Smooth muscle cell (in vitro differentiated cells): ENCODE measurements around the gene RAVER1. TPM values are rescaled to one million over a fixed set of nuclear protein-coding genes. Genes with fewer than 3 reads are reported as not detected.

ENCODE experiments used
- DNase-seq: peaks from one replicate; lab custom pipeline; 2025; ENCODE audit not compliant: unreplicated experiment; lab: John Stamatoyannopoulos, UW
- H2AFZ ChIP-seq: fragments of 200-600 bp; sonication (generic); 2 replicates; pipeline ENCODE4 v1.6.0; 2016; ENCODE audit warnings: antibody characterized with exemption, low read depth, mild to moderate bottlenecking
- H3F3A ChIP-seq: fragments of 200-600 bp; sonication (generic); 2 replicates; pipeline ENCODE4 v1.6.0; 2017; ENCODE audit warnings: antibody characterized with exemption, low read depth
- H3K27ac ChIP-seq: fragments of 200-600 bp; sonication (generic); 2 replicates; pipeline ENCODE4 v1.5.1; 2016; ENCODE audit warnings: low read depth, mild to moderate bottlenecking
- H3K27me3 ChIP-seq: fragments of 200-600 bp; sonication (generic); 2 replicates; pipeline ENCODE4 v1.6.1; 2016; ENCODE audit warnings: low read depth, mild to moderate bottlenecking
- H3K36me3 ChIP-seq: fragments of 200-600 bp; sonication (generic); 2 replicates; pipeline ENCODE4 v1.5.1; 2016; ENCODE audit warnings: low read depth
- H3K4me1 ChIP-seq: fragments of 200-600 bp; sonication (generic); 2 replicates; pipeline ENCODE4 v1.5.1; 2016; ENCODE audit warnings: low read depth
- H3K4me2 ChIP-seq: fragments of 200-600 bp; sonication (generic); 2 replicates; pipeline ENCODE4 v1.6.0; 2016; ENCODE audit warnings: mild to moderate bottlenecking
- H3K4me3 ChIP-seq: fragments of 200-600 bp; sonication (generic); 2 replicates; pipeline ENCODE4 v1.5.1; 2016; ENCODE audit warnings: mild to moderate bottlenecking
- H3K79me2 ChIP-seq: fragments of 200-600 bp; sonication (generic); 2 replicates; pipeline ENCODE4 v1.6.0; 2016; ENCODE audit warnings: low read depth, mild to moderate bottlenecking
- H3K9ac ChIP-seq: fragments of 200-600 bp; sonication (generic); 2 replicates; pipeline ENCODE4 v1.6.0; 2016; ENCODE audit warnings: low read depth
- H3K9me3 ChIP-seq: fragments of 200-600 bp; sonication (generic); replicated peaks from 2 replicates; pipeline ENCODE4 v1.5.1; 2016; ENCODE audit warnings: low read depth
- H4K20me1 ChIP-seq: fragments of 200-600 bp; sonication (generic); 2 replicates; pipeline ENCODE4 v1.6.0; 2016; ENCODE audit warnings: low read depth
- WGBS: methylation state at CpG from one replicate; pipeline ENCODE4 v1.1.7; 2016; ENCODE audit warnings: low lambda C conversion rate; 5-methylcytosine and 5-hydroxymethylcytosine counted together
- polyA plus RNA-seq: library from polyadenylated mRNA; unstranded; fragments of >200 nt; fragmentation: Nextera tagmentation; extraction: Ambion mirVana; gene quantifications from 2 replicates; pipeline ENCODE4 v1.2.1, GENCODE V29; 2016
- total RNA-seq: library from RNA; depleted of rRNA; stranded (reverse); fragments of >200 nt; gene quantifications from 2 replicates; pipeline ENCODE4 v1.2.3, GENCODE V29; 2014
- TF ChIP-seq, protein P1 (sequence below): fragments of 200-600 bp; sonication (generic); IDR thresholded peaks from 2 replicates; pipeline ENCODE4 v1.5.1; 2017; ENCODE audit warnings: borderline replicate concordance, mild to moderate bottlenecking, antibody characterized with exemption; ENCODE audit not compliant: insufficient read depth, poor library complexity, severe bottlenecking

Gene RAVER1
- total and polyA plus RNA-seq, 2 experiments from 2014 or later, result 18.3 to 43.0 TPM

DNA sequence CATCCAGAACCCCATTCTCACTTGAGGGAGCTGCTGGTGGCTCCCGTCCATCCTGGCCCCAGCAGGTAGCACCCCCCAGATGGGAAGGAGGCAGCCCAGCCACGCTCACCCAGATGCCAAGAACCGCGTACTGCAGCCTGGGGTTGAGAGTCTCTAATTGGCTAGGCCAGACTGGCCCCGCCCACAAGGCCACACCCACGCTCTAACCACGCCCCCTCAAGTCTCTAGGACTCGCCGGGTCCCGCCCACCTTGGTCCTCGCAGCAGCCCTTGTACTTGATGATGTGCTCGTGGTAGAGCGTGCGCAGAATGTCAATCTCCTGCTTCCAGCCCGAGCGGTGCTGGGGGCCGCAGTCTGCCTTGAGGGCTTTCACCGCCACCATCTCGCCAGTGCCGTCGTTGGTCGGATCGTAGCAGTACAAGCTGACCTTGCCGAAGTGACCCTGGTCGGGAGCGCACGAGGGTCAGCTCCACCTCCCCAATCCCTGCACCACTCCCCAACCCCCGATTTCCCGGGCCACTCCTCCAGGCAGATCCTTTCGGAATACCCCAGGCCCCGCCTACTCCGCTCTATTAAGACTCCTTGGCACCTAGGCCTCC is 20.6 kb upstream of the RAVER1 start:
- Histone ChIP-seq H3K4me3 (no peak overlapping the region), H3K27ac (no peak overlapping the region), H3K9ac (no peak overlapping the region), H2AFZ (no peak overlapping the region), H3K79me2 (no peaks in the 10 kb centered on the region), H4K20me1 (peaks cover 5% of the 10 kb centered on the region), H3K4me1 (peaks cover 9% of the 10 kb centered on the region), H3K27me3 (no peaks in the 10 kb centered on the region), H3K4me2 (no peak overlapping the region), H3K36me3 (no peaks in the 10 kb centered on the region), H3F3A (no peaks in the 10 kb centered on the region), H3K9me3 (no peaks in the 10 kb centered on the region)
- TF ChIP-seq, protein P1, sequence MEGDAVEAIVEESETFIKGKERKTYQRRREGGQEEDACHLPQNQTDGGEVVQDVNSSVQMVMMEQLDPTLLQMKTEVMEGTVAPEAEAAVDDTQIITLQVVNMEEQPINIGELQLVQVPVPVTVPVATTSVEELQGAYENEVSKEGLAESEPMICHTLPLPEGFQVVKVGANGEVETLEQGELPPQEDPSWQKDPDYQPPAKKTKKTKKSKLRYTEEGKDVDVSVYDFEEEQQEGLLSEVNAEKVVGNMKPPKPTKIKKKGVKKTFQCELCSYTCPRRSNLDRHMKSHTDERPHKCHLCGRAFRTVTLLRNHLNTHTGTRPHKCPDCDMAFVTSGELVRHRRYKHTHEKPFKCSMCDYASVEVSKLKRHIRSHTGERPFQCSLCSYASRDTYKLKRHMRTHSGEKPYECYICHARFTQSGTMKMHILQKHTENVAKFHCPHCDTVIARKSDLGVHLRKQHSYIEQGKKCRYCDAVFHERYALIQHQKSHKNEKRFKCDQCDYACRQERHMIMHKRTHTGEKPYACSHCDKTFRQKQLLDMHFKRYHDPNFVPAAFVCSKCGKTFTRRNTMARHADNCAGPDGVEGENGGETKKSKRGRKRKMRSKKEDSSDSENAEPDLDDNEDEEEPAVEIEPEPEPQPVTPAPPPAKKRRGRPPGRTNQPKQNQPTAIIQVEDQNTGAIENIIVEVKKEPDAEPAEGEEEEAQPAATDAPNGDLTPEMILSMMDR, result no peak
- WGBS, result 49% methylated on average over 27 of the region's 32 CpGs
- no peak for DNase-seq

DNA sequence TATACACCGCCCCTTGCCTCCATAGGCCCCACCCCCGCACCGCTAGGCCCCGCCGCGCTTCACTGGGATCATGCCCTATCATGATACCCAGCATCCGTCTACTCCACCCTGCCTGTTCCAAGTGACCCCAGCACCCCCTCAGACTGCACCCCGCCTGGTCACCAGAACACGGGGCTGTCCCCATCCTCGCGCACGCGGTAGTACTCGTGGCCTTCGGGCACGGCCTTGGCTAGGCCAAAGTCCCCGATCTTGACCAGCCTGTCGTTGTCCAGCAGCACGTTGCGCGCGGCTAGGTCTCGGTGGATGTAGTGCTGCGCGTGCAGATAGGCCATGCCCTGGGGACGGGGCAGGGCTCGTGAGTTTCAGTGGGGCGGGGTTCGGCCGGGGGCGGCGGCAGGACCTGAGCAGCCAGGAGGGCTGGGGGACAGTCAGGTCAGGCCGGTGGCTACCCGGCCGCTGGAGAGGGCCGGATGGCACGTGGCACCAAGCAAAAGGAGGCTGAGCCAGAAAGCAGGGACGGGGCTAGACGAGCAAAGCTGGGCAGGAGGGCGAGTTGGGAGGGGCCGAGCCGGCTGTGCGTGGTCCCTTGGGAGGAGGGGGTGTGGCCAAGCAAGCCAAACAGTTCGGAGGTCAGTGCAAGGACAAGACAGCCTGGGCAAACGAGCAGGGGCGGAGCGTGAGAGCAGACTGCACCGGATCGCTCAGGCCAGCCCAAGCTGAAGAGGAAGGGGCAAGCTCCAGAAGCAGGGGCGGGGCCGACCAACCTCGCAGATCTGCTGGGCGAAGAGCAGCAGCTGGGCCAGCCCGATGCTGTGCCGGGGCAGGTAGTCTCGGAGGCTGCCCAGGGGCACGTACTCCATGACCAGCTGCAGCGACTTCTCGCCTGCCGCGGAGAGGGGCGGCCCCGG is 19.7 kb upstream of the RAVER1 start:
- Histone ChIP-seq H3K36me3 (no peaks in the 10 kb centered on the region), H3K27ac (no peak overlapping the region), H3K4me3 (no peak overlapping the region), H3K4me1 (peaks cover 9% of the 10 kb centered on the region), H3K79me2 (no peaks in the 10 kb centered on the region), H4K20me1 (peaks cover 5% of the 10 kb centered on the region), H3K9me3 (no peaks in the 10 kb centered on the region), H3K9ac (no peak overlapping the region), H2AFZ (no peak overlapping the region), H3K27me3 (no peaks in the 10 kb centered on the region), H3K4me2 (no peak overlapping the region), H3F3A (no peaks in the 10 kb centered on the region)
- TF ChIP-seq, protein P1, result no peak
- 40% methylated on average over 56 of the region's 63 CpGs for WGBS
- no peak for DNase-seq

DNA sequence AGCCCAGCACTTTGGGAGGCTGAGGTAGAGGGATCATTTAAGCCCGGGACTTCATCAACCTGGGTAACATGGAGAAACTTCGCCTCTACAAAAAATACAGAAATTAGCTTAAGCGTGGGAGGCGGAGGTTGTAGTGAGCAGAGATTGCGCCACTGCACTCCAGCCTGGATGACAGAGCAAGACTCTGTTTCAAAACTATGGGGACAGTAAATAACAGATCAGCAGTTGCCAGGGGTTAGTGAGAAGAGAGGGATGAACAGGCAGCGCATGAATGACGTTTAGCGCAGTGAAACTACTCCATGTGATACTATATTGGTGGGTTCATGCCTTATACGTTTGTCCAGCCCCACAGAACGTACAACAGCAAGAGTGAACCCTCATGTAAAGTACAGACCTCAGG is 13.2 kb upstream of the RAVER1 start:
- DNase-seq, result no peak
- Histone ChIP-seq H3K4me2 (no peak overlapping the region), H3K4me1 (no peaks in the 10 kb centered on the region), H2AFZ (no peak overlapping the region), H3K9ac (no peak overlapping the region), H3K4me3 (no peak overlapping the region), H3K9me3 (no peaks in the 10 kb centered on the region), H3K36me3 (no peaks in the 10 kb centered on the region), H3F3A (no peaks in the 10 kb centered on the region), H3K27ac (no peak overlapping the region), H3K79me2 (no peaks in the 10 kb centered on the region), H3K27me3 (no peaks in the 10 kb centered on the region), H4K20me1 (no peaks in the 10 kb centered on the region)
- 78% methylated on average over 10 of the region's 10 CpGs for WGBS
- TF ChIP-seq, protein P1, result no peak
